K562 (cell line): ENCODE results near the gene PRIM1. TPM values are rescaled to one million over a fixed set of nuclear protein-coding genes. Genes with fewer than 3 reads are reported as not detected.
A peak's percentile ranks its signal among the peaks of the same experiment; 100 is the strongest.

ENCODE experiments used
- ATAC-seq: fragments of 200-7000 bp; cut with Tn5 transposase; 3 replicates; pipeline ENCODE4 v1.9.1; 2020; ENCODE audit warnings: moderate library complexity
- BruUV-seq: library from RNA; stranded (reverse); fragments of 400-500 nt; replicated peaks from 2 replicates; lab custom pipeline; 2021; lab: Mats Ljungman, UMichigan
- CTCF ChIA-PET: fragments of 300-600 bp; formaldehyde crosslinking; extraction: SDS; loops from one replicate; lab custom pipeline; 2021; ENCODE audit warnings: low intra/inter-chr PET ratio; lab: Yijun Ruan, JAX
- POLR2A ChIA-PET: fragments of 300-600, 350-650 bp; sonication (Branson Sonifier 250); formaldehyde crosslinking; extraction: SDS; loops from one replicate; lab custom pipeline; 2021; ENCODE audit warnings: antibody characterized with exemption, inconsistent platforms; lab: Yijun Ruan, JAX
- DNase-seq, 4 experiments: peaks; one replicate each; pipeline versions ENCODE4 v3.0.0 to v3.0.0-alpha.2; 2011 to 2018; ENCODE audit warnings: low spot score in 3 of 4, mixed read lengths in 3 of 4; ENCODE audit errors: extremely low read depth in 1 of 4
- FAIRE-seq: peaks from 2 replicates; lab custom pipeline; 2011; peaks lifted over from hg19 to GRCh38; lab: Jason Lieb, UNC
- H2AFZ ChIP-seq: 2 replicates; pipeline ENCODE4 v1.6.0; 2011; ENCODE audit warnings: low read depth, low read length, control low read depth, inconsistent platforms
- H3K27ac ChIP-seq: fragments of 200-600 bp; 3 replicates; pipeline ENCODE4 v1.8.0; 2011; ENCODE audit warnings: low read depth, mild to moderate bottlenecking, control low read depth, inconsistent platforms, low read length, moderate library complexity, mixed read lengths; ENCODE audit errors: extremely low read depth
- H3K27me3 ChIP-seq, 2 experiments: fragments of 300-600 bp in 1 of 2; 2 replicates in 1 of 2; 3 replicates in 1 of 2; pipeline versions ENCODE4 v1.6.0 to v1.8.0; 2011; ENCODE audit warnings: inconsistent platforms in 2 of 2, low read length in 2 of 2, mild to moderate bottlenecking in 1 of 2, mixed read lengths in 1 of 2, moderate library complexity in 1 of 2; ENCODE audit not compliant: control insufficient read depth in 2 of 2, insufficient read depth in 2 of 2
- H3K36me3 ChIP-seq: fragments of 300-600 bp; 3 replicates; pipeline ENCODE4 v1.8.0; 2011; ENCODE audit warnings: mild to moderate bottlenecking, low read length, inconsistent platforms; ENCODE audit not compliant: control insufficient read depth, insufficient read depth
- H3K4me1 ChIP-seq, 2 experiments: fragments of 200-600 bp in 1 of 2; replicated peaks in 1 of 2; 2 replicates in 1 of 2; 3 replicates in 1 of 2; pipeline versions ENCODE4 v1.5.1 to v1.8.0; 2011; ENCODE audit warnings: inconsistent platforms in 2 of 2, low read length in 2 of 2, mild to moderate bottlenecking in 1 of 2, mixed read lengths in 1 of 2, moderate library complexity in 1 of 2; ENCODE audit not compliant: control insufficient read depth in 2 of 2, insufficient read depth in 2 of 2
- H3K4me2 ChIP-seq: 2 replicates; pipeline ENCODE4 v1.6.1; 2011; ENCODE audit warnings: low read length, control low read depth, inconsistent platforms, mixed read lengths; ENCODE audit not compliant: insufficient read depth
- H3K4me3 ChIP-seq: fragments of 200-600 bp; sonication (generic), shearing (Covaris generic); 2 replicates; pipeline ENCODE4 v1.5.1; 2016; ENCODE audit warnings: control low read depth, inconsistent platforms
- H3K79me2 ChIP-seq: fragments of 200-600 bp; 3 replicates; pipeline ENCODE4 v1.8.0; 2011; ENCODE audit warnings: low read length, inconsistent platforms; ENCODE audit not compliant: control insufficient read depth, insufficient read depth
- H3K9ac ChIP-seq, 2 experiments: 2 replicates each; pipeline versions ENCODE4 v1.6.0 to v1.6.1; 2011; ENCODE audit warnings: low read depth in 2 of 2, low read length in 2 of 2, control low read depth in 1 of 2, inconsistent platforms in 1 of 2, mild to moderate bottlenecking in 1 of 2, mixed read lengths in 1 of 2; ENCODE audit not compliant: insufficient read depth in 1 of 2
- H3K9me1 ChIP-seq: one replicate; pipeline ENCODE4 v1.6.0; 2011; ENCODE audit warnings: inconsistent platforms, mild to moderate bottlenecking, low read length, moderate library complexity; ENCODE audit not compliant: control insufficient read depth, insufficient read depth
- H3K9me3 ChIP-seq: replicated peaks from 2 replicates; pipeline ENCODE4 v1.5.1; 2011; ENCODE audit warnings: low read depth, low read length, inconsistent platforms; ENCODE audit not compliant: control insufficient read depth, insufficient read depth
- H4K20me1 ChIP-seq: replicated peaks from 2 replicates; pipeline ENCODE4 v1.6.1; 2011; ENCODE audit warnings: low read length, inconsistent platforms, mixed read lengths; ENCODE audit not compliant: control insufficient read depth, insufficient read depth
- ARID3B ChIP-seq: fragments of 250-450 bp; sonication (Bioruptor Pico); IDR thresholded peaks from 2 replicates; pipeline ENCODE4 v1.4.0; 2020; ENCODE audit warnings: borderline replicate concordance
- ELF4 ChIP-seq: fragments of 450-650 bp; formaldehyde crosslinking; IDR thresholded peaks from 2 replicates; pipeline ENCODE4 v1.4.0; 2022; ENCODE audit warnings: missing genetic modification characterization
- GMEB1 ChIP-seq: fragments of 250-450 bp; sonication (Bioruptor Pico); IDR thresholded peaks from 2 replicates; pipeline ENCODE4 v1.4.0; 2020; ENCODE audit warnings: mild to moderate bottlenecking
- POLR2G ChIP-seq: fragments of 200-400 bp; formaldehyde crosslinking; IDR thresholded peaks from 2 replicates; pipeline ENCODE4 v1.6.1; 2017; ENCODE audit warnings: low read depth, mild to moderate bottlenecking, antibody characterized with exemption, low read length, moderate library complexity
- PRMT5 ChIP-seq: sonication (generic); formaldehyde crosslinking; IDR thresholded peaks from 2 replicates; pipeline ENCODE4 v1.5.0; 2020; ENCODE audit warnings: missing genetic modification reagents
- RBFOX2 ChIP-seq: fragments of 200-400 bp; formaldehyde crosslinking; IDR thresholded peaks from 2 replicates; pipeline ENCODE4 v1.6.1; 2017; ENCODE audit warnings: low read depth, mild to moderate bottlenecking, low read length, moderate library complexity
- WGBS: fragments of 100-300 bp; shearing (Covaris generic); methylation state at CpG from one replicate; pipeline ENCODE4 v1.1.6; 2016; ENCODE audit warnings: low coverage, mixed read lengths; ENCODE audit not compliant: insufficient coverage; ENCODE audit errors: missing lambda C conversion rate; 5-methylcytosine and 5-hydroxymethylcytosine counted together
- in situ Hi-C: fragments of 300-500 bp; cut with MboI; formaldehyde crosslinking; loops from 4 replicates; pipeline ENCODE4 v1.15.0; 2018; ENCODE audit warnings: inconsistent platforms, mixed read lengths
- intact Hi-C: fragments of 100-400 bp; cut with micrococcal nuclease; formaldehyde crosslinking; loops from 2 replicates; pipeline ENCODE4 v1.14.2; 2022
- polyA plus RNA-seq, 8 experiments: library from polyadenylated mRNA; depleted of rRNA in 4 of 8; stranded (reverse) in 5 of 8; unstranded in 3 of 8; fragments of >200 nt; fragmentation: Nextera tagmentation in 2 of 8; fragmentation: Illumina TruSeq in 1 of 8; extraction: Ambion mirVana in 2 of 8; extraction: Trizol in 1 of 8; gene quantifications; 2 replicates each; pipeline versions ENCODE4 v1.2.1 to v1.2.3, GENCODE V29; 2011 to 2014; ENCODE audit warnings: inconsistent platforms in 1 of 8, missing spikeins in 1 of 8
- total RNA-seq, 7 experiments: library from RNA; depleted of rRNA in 6 of 7; stranded (reverse); fragments of >200 nt in 6 of 7; fragmentation: Illumina TruSeq in 2 of 7; extraction: Trizol in 2 of 7; gene quantifications; 2 replicates each; pipeline versions ENCODE4 v1.2.1 to v1.2.3, GENCODE V29; 2011 to 2021; ENCODE audit warnings: low replicate concordance in 1 of 7

Gene PRIM1
- total and polyA plus RNA-seq, 9 of the 15 experiments (the other 6 are each of a cell fraction or from before 2014, with no cell fraction given), result 67.2 to 179 (median 140) TPM

- H4K20me1 ChIP-seq, result peaks cover 73% of the 10 kb centered on the region
- FAIRE-seq, result no peak
- in situ Hi-C loops, result no loop called here
- CTCF ChIA-PET, result no interaction called here
- 75% methylated on average over 2 of the region's 4 CpGs for WGBS
- no peak for TF ChIP-seq PRMT5
- TF ChIP-seq GMEB1 (CRISPR knock-in tag), result no peak
- TF ChIP-seq ELF4 (CRISPR knock-in tag), result no peak
- TF ChIP-seq, all 486 proteins: peak for 0
- ATAC-seq, result no peak
- H3K79me2 ChIP-seq, result peaks cover 92% of the 10 kb centered on the region
- intact Hi-C loops, result no loop called here
- no peak overlapping the region for H3K4me3 ChIP-seq
- H3K36me3 ChIP-seq, result peaks cover 96% of the 10 kb centered on the region
- no peaks in the 10 kb centered on the region for H3K27me3 ChIP-seq
- peak overlapping the region; percentile 13 to 18; a peak in 1 of 4 replicates for H3K9ac ChIP-seq
- peaks cover 36% of the 10 kb centered on the region for H3K9me1 ChIP-seq
- DNase-seq, result peak in 2 of 4 experiments; percentile 34 to 35
- no peak overlapping the region for H2AFZ ChIP-seq
- H3K27ac ChIP-seq, result peak overlapping the region; percentile 33; the same call in 1 of the 3 replicates
- H3K4me2 ChIP-seq, result no peak overlapping the region
- BruUV-seq, result no TSS peak
- POLR2A ChIA-PET, result interaction anchor here (0.6 to 4.6 kb wide), 5 partner anchors 8 to 302 kb away, joined by 3 to 32 read pairs (median 5); partner anchors contain the start of gene ATP5F1B
- no peaks in the 10 kb centered on the region for H3K9me3 ChIP-seq
- peaks cover 28 to 44% of the 10 kb centered on the region in 2 experiments for H3K4me1 ChIP-seq
Observed at GRCh38 chr12:56718636-56719035, 33.5 kb downstream of the PRIM1 start.

GRCh38 chr12:56718149-56718548, 34.0 kb downstream of the PRIM1 start:
- TF ChIP-seq POLR2G (peak; percentile 48; the same call in 1 of the 2 replicates), RBFOX2 (peak; percentile 49; the same call in 1 of the 2 replicates), ARID3B (CRISPR knock-in tag) (no peak)
- TF ChIP-seq, all 486 proteins: peak for 2
- Histone ChIP-seq H2AFZ (no peak overlapping the region), H3K4me2 (no peak overlapping the region), H4K20me1 (peaks cover 70% of the 10 kb centered on the region), H3K27ac (no peak overlapping the region), H3K4me1 (peaks cover 28 to 44% of the 10 kb centered on the region in 2 experiments), H3K36me3 (peaks cover 96% of the 10 kb centered on the region), H3K27me3 (no peaks in the 10 kb centered on the region), H3K79me2 (peaks cover 87% of the 10 kb centered on the region), H3K9me1 (peaks cover 36% of the 10 kb centered on the region), H3K9me3 (no peaks in the 10 kb centered on the region), H3K4me3 (no peak overlapping the region), H3K9ac (no peak overlapping the region)
- no peak for FAIRE-seq
- ATAC-seq, result no peak
- DNase-seq, result peak in 2 of 4 experiments; percentile 33 to 40
- CTCF ChIA-PET, result no interaction called here
- POLR2A ChIA-PET, result interaction anchor here (0.6 to 4.6 kb wide), 5 partner anchors 8 to 302 kb away, joined by 3 to 32 read pairs (median 5); partner anchors contain the start of gene ATP5F1B
- no CpG with 5 or more reads among the region's 1 CpG for WGBS
- in situ Hi-C loops (no loop called here), intact Hi-C loops (no loop called here)
- BruUV-seq, result no TSS peak
